Central memory CD8-positive, alpha-beta T cell (primary cell): ENCODE results near the gene LRRN3.

Source experiments
- ATAC-seq: fragments of 150-1000 bp; cut with Tn5 transposase; replicated peaks from 2 replicates; pipeline ENCODE4 v1.10.0; 2022; ENCODE audit warnings: mild to moderate bottlenecking, moderate FRiP score, moderate number of reproducible peaks; ENCODE audit not compliant: poor library complexity, severe bottlenecking; ENCODE audit errors: extremely low read depth
- DNase-seq, 2 donors: peaks; one replicate each; pipeline ENCODE4 v3.0.0; 2021; ENCODE audit warnings: low spot score in 2 of 2
- H3K27ac Mint-ChIP-seq: one replicate; pipeline ENCODE4 v1.8.0; 2022; ENCODE audit warnings: low read depth, mild to moderate bottlenecking, moderate library complexity, mixed read lengths
- H3K27me3 Mint-ChIP-seq: one replicate; pipeline ENCODE4 v1.8.0; 2022; ENCODE audit warnings: mixed read lengths
- H3K36me3 Mint-ChIP-seq: one replicate; pipeline ENCODE4 v1.8.0; 2022; ENCODE audit warnings: mild to moderate bottlenecking, moderate library complexity, mixed read lengths; ENCODE audit not compliant: insufficient read depth
- H3K4me1 Mint-ChIP-seq: one replicate; pipeline ENCODE4 v1.8.0; 2022; ENCODE audit warnings: mixed read lengths
- H3K4me3 Mint-ChIP-seq: one replicate; pipeline ENCODE4 v1.8.0; 2022; ENCODE audit warnings: mild to moderate bottlenecking, moderate library complexity, mixed read lengths
- H3K9me3 Mint-ChIP-seq: one replicate; pipeline ENCODE4 v1.8.0; 2022; ENCODE audit warnings: mixed read lengths

Gene LRRN3

DNA sequence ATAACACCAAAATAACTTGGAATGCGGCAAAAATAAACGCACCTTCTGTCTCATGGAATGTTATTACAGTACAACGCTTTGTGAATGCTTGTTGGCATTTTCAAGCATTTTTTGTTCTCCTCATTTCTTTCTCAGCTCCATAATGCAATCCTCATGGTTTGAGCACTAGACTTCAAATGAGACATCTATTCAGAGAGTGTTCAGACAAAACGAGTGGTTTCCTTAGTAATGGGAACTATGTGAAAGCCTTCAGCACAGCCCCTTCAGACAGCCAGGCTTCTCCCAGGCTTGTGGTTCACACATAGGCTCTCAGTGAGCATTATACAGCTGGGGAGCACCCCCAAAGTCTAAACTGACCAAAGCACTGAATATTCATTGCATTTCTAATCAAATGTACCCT is 8.6 kb upstream of the LRRN3 start:
- no peak overlapping the region for H3K27ac Mint-ChIP-seq
- no peaks in the 10 kb centered on the region for H3K9me3 Mint-ChIP-seq
- DNase-seq = no peak
- H3K27me3 Mint-ChIP-seq = no peaks in the 10 kb centered on the region
- H3K36me3 Mint-ChIP-seq = no peaks in the 10 kb centered on the region
- no peak overlapping the region for H3K4me3 Mint-ChIP-seq
- H3K4me1 Mint-ChIP-seq = peaks cover 32% of the 10 kb centered on the region
- no peak for ATAC-seq

DNA sequence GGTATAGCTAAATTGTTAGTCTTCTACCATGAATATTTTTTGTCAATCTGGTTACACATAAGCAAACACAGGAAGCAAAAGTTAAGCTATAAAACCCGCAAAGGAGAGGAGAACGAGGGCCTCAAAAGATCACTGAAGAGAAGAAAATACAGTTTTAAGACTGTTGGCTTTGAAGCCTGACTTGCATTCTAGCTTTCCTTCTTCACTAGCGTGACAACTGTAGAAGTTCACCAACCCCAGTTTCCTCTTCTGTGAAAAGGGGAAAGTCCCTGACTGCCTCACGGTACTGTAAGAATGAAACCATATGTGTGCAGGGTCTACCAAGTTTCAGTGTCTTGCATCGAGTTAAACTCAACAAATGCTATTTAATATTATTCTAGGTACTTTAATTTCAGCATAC is 7.5 kb upstream of the LRRN3 start:
- ATAC-seq (peak; percentile 97), DNase-seq (peak in 1 of 2 donors; percentile 44)
- H3K4me1 Mint-ChIP-seq = peaks cover 32% of the 10 kb centered on the region
- no peaks in the 10 kb centered on the region for H3K36me3 Mint-ChIP-seq
- H3K9me3 Mint-ChIP-seq = no peaks in the 10 kb centered on the region
- H3K27ac Mint-ChIP-seq = peak overlapping the region; percentile 7
- H3K4me3 Mint-ChIP-seq = peak overlapping the region; percentile 19
- no peaks in the 10 kb centered on the region for H3K27me3 Mint-ChIP-seq

DNA sequence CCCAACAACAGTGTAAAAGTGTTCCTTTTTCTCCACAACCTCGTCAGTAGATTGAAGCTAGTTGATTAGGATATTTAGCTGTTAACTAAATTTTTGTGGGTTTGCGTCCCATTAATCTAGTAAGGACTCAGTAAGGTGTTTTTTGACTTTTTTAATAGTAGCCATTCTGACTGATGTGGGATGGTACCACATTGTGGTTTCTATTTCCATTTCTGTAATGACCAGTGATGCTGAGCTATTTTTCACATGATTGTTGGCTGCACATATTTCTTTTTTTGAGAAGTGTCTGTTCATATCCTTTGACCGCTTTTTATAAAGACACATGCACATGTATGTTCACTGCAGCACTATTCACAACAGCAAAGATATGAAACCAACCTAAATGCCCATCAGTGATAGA is 5.6 kb upstream of the LRRN3 start:
- Mint-ChIP-seq H3K9me3 (no peaks in the 10 kb centered on the region), H3K27ac (no peak overlapping the region), H3K4me3 (no peak overlapping the region), H3K27me3 (no peaks in the 10 kb centered on the region), H3K36me3 (no peaks in the 10 kb centered on the region), H3K4me1 (peaks cover 32% of the 10 kb centered on the region)
- DNase-seq (no peak), ATAC-seq (no peak)

DNA sequence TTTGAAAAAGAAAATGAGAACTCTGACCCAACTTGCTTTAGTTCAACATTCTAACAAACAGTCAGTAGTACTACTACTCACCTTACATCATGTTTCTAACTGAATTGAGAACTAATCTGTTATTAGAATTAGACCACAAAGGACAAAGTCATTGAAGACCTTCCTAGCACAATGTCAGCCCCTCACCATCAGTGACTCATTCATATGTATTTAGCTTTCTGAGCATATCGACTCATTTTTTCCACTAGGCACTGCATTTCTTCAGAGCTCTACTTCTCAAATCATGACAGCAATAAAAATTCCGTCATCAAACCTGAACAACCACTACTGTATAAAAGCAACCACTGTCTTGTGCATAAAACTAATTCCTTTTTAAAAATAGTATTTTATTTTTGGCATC is 4.4 kb upstream of the LRRN3 start:
- ATAC-seq = no peak
- no peak for DNase-seq
- Mint-ChIP-seq H3K36me3 (peaks cover 2% of the 10 kb centered on the region), H3K9me3 (no peaks in the 10 kb centered on the region), H3K27me3 (no peaks in the 10 kb centered on the region), H3K4me3 (no peak overlapping the region), H3K4me1 (peaks cover 31% of the 10 kb centered on the region), H3K27ac (no peak overlapping the region)

DNA sequence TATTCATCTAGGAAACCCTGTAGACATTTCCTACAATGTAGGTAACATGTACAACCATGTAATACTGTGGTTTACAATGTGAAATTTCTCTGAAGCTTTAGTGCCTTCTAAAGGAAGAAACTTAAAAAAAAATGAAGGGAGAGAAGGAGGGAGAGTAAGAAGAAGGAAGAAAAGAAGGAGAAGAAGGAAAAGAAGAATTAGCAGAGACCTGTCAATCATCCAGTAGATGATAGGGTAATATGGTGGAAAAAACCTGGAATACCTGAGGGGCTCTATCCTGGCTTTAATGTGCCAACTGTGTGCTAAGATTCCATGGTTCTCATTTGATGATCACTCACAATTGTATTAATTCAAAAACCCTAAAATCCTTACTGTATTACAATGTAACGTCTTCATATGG is 2.6 kb upstream of the LRRN3 start:
- no peak for ATAC-seq
- DNase-seq = no peak
- H3K27me3 Mint-ChIP-seq = no peaks in the 10 kb centered on the region
- H3K27ac Mint-ChIP-seq = no peak overlapping the region
- H3K36me3 Mint-ChIP-seq = peaks cover 3% of the 10 kb centered on the region
- H3K9me3 Mint-ChIP-seq = no peaks in the 10 kb centered on the region
- H3K4me1 Mint-ChIP-seq = peaks cover 20% of the 10 kb centered on the region
- H3K4me3 Mint-ChIP-seq = no peak overlapping the region

DNA sequence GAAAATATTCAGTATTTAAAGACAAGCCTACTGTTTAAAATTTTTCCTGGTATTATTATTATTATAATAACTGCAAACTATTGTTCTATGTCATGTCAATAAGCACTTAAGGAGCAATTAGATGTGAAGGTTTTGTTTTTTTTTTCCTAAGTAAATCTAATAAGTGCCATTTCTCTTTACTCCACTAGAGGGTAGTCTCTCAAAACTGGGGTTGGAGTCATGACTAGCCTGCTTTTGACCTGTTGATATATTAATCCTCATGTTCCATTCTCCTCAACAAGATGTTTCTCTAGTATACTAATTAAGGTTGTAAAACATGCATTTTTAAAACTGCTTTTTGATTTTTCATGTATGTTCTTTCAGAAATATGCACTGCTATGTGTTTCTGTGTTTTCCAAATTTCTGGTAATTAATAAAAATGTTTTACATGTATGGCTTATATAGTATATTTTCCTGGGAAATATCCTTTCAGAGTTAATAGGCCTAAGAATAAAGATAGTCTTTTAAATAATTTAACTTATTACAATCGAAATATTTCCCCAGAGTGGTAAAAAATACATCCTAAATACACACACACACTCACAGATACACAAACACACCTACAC is 1.0 kb upstream of the LRRN3 start:
- ATAC-seq (peak; percentile 24), DNase-seq (no peak)
- H3K4me3 Mint-ChIP-seq = no peak overlapping the region
- H3K36me3 Mint-ChIP-seq = peaks cover 3% of the 10 kb centered on the region
- H3K27me3 Mint-ChIP-seq = no peaks in the 10 kb centered on the region
- H3K27ac Mint-ChIP-seq = no peak overlapping the region
- H3K9me3 Mint-ChIP-seq = no peaks in the 10 kb centered on the region
- H3K4me1 Mint-ChIP-seq = peaks cover 6% of the 10 kb centered on the region

DNA sequence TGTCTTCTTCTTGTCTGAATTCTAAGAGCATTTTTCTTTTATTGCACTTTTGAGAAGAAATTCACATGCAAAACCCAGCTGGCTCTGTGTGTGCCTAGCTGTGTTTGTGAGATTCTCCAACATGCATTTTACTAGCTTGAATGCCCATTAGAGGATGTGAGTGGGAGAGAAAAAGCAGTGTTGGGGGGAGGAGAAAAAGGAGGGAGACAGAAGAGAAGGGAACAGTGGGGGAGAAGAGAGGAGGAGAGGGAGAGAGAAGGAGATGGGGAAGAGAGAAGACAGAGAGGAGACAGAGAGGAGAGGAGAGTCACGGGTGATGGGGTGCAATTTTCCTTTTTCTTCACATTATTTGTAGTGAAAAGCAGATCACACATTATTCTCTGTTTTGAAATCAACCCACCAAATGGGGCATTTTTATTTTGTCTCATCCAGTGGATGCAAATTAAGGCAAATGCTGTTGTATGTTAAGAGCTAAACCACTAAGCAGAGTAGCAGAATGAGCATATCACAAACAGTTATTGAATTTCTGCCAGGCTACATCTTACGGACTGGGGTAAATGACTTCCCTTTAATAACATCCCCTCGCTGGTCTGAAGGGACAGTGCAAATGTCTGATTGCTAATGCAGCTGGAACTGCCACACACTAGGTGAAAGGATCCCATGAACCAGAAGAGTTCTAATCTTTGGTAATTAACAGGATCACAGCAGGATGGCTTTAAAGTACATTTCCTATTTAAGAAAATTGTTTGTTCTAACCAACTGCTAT is 849 bp downstream of the LRRN3 start:
- peak overlapping the region; percentile 64 for H3K4me3 Mint-ChIP-seq

DNA sequence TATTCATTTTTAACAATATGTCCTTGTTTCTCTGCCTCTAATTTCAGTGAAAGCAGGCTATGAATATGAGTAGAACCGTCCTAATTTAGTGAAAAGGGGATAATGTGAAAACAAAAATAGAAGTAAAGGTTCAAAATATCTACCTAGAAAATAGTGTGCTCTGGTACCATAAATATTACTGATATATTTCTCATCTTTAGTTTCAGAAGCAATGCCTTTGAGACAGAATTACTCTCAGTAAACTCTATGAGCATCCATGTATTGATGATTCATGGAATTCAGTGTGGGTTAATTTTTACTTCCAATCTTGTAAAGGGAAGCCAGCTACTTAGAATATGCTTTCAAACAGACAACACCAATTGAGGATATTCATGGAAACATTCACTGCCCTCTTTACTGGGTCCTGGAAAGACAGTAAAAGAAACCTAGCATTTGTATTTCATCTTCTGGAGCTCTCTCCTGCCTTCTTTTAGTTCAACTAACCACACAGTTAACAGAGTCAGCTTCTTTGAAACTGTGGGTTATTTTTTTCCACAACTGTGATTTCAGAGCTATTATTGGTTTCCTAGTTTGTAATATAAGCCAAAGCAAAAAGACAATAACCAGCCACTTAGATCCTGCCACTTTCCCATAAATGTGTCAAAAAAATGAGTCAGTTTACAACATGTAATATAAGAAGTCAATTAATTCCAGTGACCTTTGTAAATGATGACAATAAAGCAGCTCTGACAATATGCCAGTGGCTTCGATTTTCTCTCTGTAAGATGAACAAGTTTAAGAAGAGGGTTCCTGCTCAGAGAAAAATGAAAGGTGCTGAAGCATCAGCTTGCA is 1.7 kb downstream of the LRRN3 start:
- Mint-ChIP-seq H3K36me3 (peaks cover 3% of the 10 kb centered on the region), H3K4me1 (peaks cover 5% of the 10 kb centered on the region), H3K9me3 (no peaks in the 10 kb centered on the region), H3K4me3 (peak overlapping the region; percentile 64), H3K27ac (no peak overlapping the region), H3K27me3 (no peaks in the 10 kb centered on the region)
- DNase-seq (no peak), ATAC-seq (no peak)

More for the DNA sequence above, 849 bp downstream of the LRRN3 start:
- no peak for ATAC-seq
- peaks cover 3% of the 10 kb centered on the region for H3K36me3 Mint-ChIP-seq
- H3K27me3 Mint-ChIP-seq = no peaks in the 10 kb centered on the region
- peaks cover 5% of the 10 kb centered on the region for H3K4me1 Mint-ChIP-seq
- H3K27ac Mint-ChIP-seq = peak overlapping the region; percentile 57
- no peaks in the 10 kb centered on the region for H3K9me3 Mint-ChIP-seq
- no peak for DNase-seq

DNA sequence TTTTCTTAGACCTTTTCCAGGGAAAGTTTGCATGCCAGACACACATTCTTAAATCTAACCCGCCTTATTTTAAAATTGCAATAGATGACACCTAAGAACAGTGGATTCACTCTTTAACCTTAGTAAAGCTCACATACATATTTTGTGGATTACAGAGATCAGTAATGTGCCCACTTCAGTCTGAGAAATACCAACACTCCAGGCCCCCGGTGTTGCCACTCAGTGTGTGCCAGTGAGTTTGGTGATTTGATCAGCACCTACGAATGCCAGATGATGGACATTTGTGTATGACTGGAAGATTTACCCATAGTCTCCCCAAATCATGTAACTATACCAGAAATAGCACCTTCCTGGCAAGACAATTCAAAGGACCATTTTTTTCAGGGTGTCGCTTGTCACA is 2.6 kb downstream of the LRRN3 start:
- no peak for DNase-seq
- Mint-ChIP-seq H3K4me1 (peaks cover 5% of the 10 kb centered on the region), H3K27ac (no peak overlapping the region), H3K4me3 (peak overlapping the region; percentile 64), H3K27me3 (no peaks in the 10 kb centered on the region), H3K36me3 (peaks cover 3% of the 10 kb centered on the region), H3K9me3 (no peaks in the 10 kb centered on the region)
- no peak for ATAC-seq

DNA sequence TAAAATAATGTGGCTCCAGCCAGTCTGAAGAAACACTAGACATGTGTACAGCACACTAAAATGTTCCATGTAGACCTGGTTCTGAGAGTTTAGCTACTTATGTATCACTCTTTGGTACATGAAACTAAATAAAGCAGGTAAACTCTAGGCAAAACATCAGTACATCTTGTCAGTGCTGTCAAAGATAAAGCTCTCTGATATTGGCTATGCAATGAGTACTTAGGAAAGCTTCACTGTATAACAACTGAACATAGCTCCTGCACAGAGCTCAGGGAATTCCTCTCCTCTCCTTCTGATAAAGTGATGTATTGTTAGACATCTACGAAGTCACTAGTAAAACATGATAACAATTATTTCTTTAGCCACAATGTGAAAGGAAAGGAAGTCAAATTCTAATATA is 3.5 kb downstream of the LRRN3 start:
- no peak for DNase-seq
- H3K27me3 Mint-ChIP-seq = no peaks in the 10 kb centered on the region

DNA sequence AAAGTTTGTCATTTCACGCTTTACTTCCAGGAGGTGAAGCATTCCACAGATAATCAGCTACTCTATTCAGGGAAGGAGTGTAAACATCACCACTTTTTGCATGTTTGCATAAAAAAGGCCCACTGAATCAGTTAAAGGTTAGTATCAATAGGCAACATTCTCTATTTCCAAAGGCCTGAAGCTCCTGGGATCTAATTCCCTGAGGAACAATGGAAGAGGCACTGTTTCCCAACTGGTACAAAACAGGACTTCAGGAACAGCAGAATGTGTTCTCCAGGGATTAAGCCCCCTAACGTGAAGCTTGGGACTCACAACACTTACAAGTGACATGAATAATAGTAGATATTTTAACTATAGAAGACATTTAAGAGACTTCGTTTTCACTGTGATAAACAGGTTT is 6.1 kb downstream of the LRRN3 start:
- Mint-ChIP-seq H3K4me1 (peaks cover 5% of the 10 kb centered on the region), H3K27ac (no peak overlapping the region), H3K27me3 (no peaks in the 10 kb centered on the region), H3K4me3 (no peak overlapping the region), H3K36me3 (peaks cover 2% of the 10 kb centered on the region), H3K9me3 (no peaks in the 10 kb centered on the region)
- DNase-seq = no peak
- no peak for ATAC-seq

More for the DNA sequence above, 3.5 kb downstream of the LRRN3 start:
- no peak for ATAC-seq
- H3K27ac Mint-ChIP-seq = no peak overlapping the region
- H3K4me3 Mint-ChIP-seq = peak overlapping the region; percentile 64
- peaks cover 5% of the 10 kb centered on the region for H3K4me1 Mint-ChIP-seq
- H3K9me3 Mint-ChIP-seq = no peaks in the 10 kb centered on the region
- peaks cover 3% of the 10 kb centered on the region for H3K36me3 Mint-ChIP-seq

DNA sequence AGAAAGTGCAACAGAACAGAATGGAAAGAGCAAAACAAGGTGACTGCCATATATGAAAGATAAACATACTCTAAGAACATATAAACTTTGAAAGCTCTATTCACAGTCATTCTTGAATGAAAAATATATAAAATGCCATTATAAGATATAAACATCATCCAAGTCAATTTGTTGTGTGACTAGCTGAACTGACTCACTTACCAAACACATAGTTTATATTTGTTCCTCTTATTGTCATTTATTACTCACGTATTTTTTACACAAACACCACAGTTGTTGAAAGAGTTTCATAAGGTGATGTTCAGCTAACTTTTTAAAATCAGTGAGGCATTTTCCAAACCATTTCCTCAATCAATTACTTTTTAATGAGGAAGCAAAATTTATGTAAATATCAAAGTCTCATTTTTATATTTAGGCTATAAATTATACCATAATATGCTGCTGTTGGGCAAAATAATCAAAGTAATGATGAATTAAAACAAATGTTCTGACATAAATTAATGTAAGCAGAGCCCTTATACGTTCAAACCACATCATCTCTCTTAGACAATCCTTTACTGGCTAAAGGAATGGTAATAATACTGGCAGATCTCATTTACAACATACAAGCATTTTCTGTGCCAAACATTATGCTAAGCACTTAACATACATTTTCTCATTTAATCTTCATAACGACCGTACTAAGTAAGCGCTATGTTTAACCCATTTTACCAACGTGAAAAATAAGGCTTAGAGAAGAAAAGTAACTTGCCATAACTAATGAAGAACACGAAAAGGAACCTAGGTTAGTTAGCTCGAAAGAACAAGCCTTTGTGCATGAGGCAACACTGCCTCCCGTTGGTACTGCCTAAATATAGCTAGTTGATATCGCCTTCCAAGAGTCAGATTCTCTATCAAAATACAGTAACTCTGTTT is 7.3 kb downstream of the LRRN3 start:
- ATAC-seq (peak; percentile 58), DNase-seq (no peak)
- H3K4me1 Mint-ChIP-seq = no peaks in the 10 kb centered on the region
- H3K27me3 Mint-ChIP-seq = no peaks in the 10 kb centered on the region
- no peak overlapping the region for H3K27ac Mint-ChIP-seq
- H3K4me3 Mint-ChIP-seq = no peak overlapping the region
- H3K36me3 Mint-ChIP-seq = peaks cover 2% of the 10 kb centered on the region
- no peaks in the 10 kb centered on the region for H3K9me3 Mint-ChIP-seq
